Airway epithelial cell (primary cell): ENCODE measurements around the gene OR7A5. TPM values are rescaled to one million over a fixed set of nuclear protein-coding genes. Genes with fewer than 3 reads are reported as not detected.

Experiments used
- total RNA-seq: library from RNA; depleted of rRNA; stranded (reverse); fragments of >200 nt; gene quantifications from 2 replicates; pipeline ENCODE4 v1.2.3, GENCODE V29; 2015

Gene OR7A5
- not detected in 2 replicates for total RNA-seq

GRCh38 chr19:14835011-14835410, at the start of gene OR7A5, which contains the start of gene OR7C1:
Gene OR7A5, minus strand, starts transcription at chr19:14835185. Its CDS starts 6,944 bp downstream, at chr19:14828241.
Gene OR7C1, minus strand, starts transcription at chr19:14835185. Its CDS starts 35,049 bp downstream, at chr19:14800136.

GRCh38 chr19:14848822-14849221, 13.8 kb upstream of the OR7A5 start, which contains the start of gene OR7A10:
Gene OR7A10, minus strand, starts transcription at chr19:14848922. Its CDS starts 7,045 bp downstream, at chr19:14841877.

GRCh38 chr19:14778110-14778845, 56.7 kb downstream of the OR7A5 start, which contains the start of gene ADGRE2:
Gene ADGRE2, minus strand, starts transcription at chr19:14778560. Its CDS starts 1,804 bp downstream, at chr19:14776756.

Other genes starting within 250 kb of the OR7A5 start
- gene ADGRE3, start 160.3 kb downstream of the OR7A5 start, total RNA-seq: not detected in 2 replicates
- gene ZNF333, start 145.1 kb downstream of the OR7A5 start, total RNA-seq: 3.7 and 6.9 TPM in 2 replicates
- 3.5 and 6.3 TPM in 2 replicates for gene ADGRE2, start 56.6 kb downstream of the OR7A5 start, total RNA-seq
- gene OR7C1, start within 50 bp of the OR7A5 start, total RNA-seq: 0.09 TPM in 1 of 2 replicates, not detected in the other
- gene OR7A10, start 13.7 kb upstream of the OR7A5 start, total RNA-seq: not detected in 2 replicates
- gene OR7A17, start 50.9 kb upstream of the OR7A5 start, total RNA-seq: not detected in 2 replicates
- gene OR7C2, start 106.3 kb upstream of the OR7A5 start, total RNA-seq: not detected in 2 replicates
- not detected in 2 replicates for gene SLC1A6, start 144.7 kb upstream of the OR7A5 start, total RNA-seq
- 0.07 TPM in 1 of 2 replicates, not detected in the other for gene CASP14, start 214.3 kb upstream of the OR7A5 start, total RNA-seq
- gene OR1I1, start 247.0 kb upstream of the OR7A5 start, total RNA-seq: not detected in 2 replicates